SK-MEL-5 (cell line): ENCODE data around the gene ZNF844. TPM values are rescaled to one million over a fixed set of nuclear protein-coding genes. Genes with fewer than 3 reads are reported as not detected.

Source experiments
- small RNA-seq, 2 experiments: library from RNA; depleted of rRNA; stranded (forward); fragments of <200 nt; gene quantifications; one replicate each; pipeline ENCODE3, GENCODE V24; 2014
- total RNA-seq: library from RNA; depleted of rRNA; stranded (reverse); fragments of >200 nt; shearing (Covaris generic); gene quantifications from 2 replicates; pipeline ENCODE4 v1.2.3, GENCODE V29; 2014; rRNA removed

The ZNF844 gene
- total RNA-seq, 1 experiment from 2014 or later = 5.2 TPM

Small RNA genes lying within 50 kb of the gene (small RNA-seq; reads per million reads assigned to genes)
- gene RF00019 (0 reads per million in 2 experiments), gene RNA5SP465 (0.02 to 0.05 reads per million in 2 experiments), gene RNA5SP466 (0 to 0.05 reads per million in 2 experiments), gene RNA5SP467 (0 reads per million in 2 experiments)

Other genes starting within 250 kb of the ZNF844 start
- 0.27 and 0.40 TPM in 2 replicates for gene ZNF439, start 216.0 kb upstream of the ZNF844 start, total RNA-seq
- gene ZNF69, start 176.9 kb upstream of the ZNF844 start, total RNA-seq = 1.0 and 1.5 TPM in 2 replicates
- 9.5 and 11.7 TPM in 2 replicates for gene ZNF700, start 139.6 kb upstream of the ZNF844 start, total RNA-seq
- 0.51 and 1.8 TPM in 2 replicates for gene ZNF763, start 99.7 kb upstream of the ZNF844 start, total RNA-seq
- 1.1 and 2.3 TPM in 2 replicates for gene ZNF433, start 29.1 kb upstream of the ZNF844 start, total RNA-seq
- gene ZNF878, start 11.8 kb upstream of the ZNF844 start, total RNA-seq = 0.37 and 0.77 TPM in 2 replicates
- gene ZNF20, start 75.6 kb downstream of the ZNF844 start, total RNA-seq = 5.4 and 5.9 TPM in 2 replicates
- 1.6 and 1.9 TPM in 2 replicates for gene ZNF625, start 92.0 kb downstream of the ZNF844 start, total RNA-seq
- 3.2 and 4.5 TPM in 2 replicates for gene ZNF136, start 98.4 kb downstream of the ZNF844 start, total RNA-seq
- gene ZNF44, start 230.2 kb downstream of the ZNF844 start, total RNA-seq = 1.3 and 2.2 TPM in 2 replicates